Measurements from ENCODE around the gene PRKG1.
"Not testable (repeated sequence)": the region's sequence is repeated elsewhere in the genome, so short reads cannot be mapped to it uniquely, and the experiment has no call there.

Gene PRKG1

DNA sequence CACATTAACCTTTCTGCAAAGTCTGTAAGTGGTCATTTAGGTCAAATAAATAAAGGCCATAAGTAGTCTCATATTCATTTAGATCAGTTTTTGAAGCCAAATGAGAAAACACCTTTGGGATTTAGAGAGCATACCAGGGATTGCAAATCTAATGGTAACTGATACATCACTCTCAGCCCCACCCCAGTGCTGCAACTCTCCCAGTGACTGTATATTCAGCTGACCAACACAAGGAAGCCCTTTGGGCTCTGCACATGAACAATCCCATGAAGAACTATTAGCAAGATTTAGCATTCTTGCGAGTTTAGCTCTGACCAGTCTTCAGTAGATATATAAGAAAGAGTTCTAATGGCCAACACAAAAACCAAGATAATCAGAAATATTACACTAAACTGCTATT, 372.8 kb downstream of the PRKG1 start:
- DNase-seq: no peak

DNA sequence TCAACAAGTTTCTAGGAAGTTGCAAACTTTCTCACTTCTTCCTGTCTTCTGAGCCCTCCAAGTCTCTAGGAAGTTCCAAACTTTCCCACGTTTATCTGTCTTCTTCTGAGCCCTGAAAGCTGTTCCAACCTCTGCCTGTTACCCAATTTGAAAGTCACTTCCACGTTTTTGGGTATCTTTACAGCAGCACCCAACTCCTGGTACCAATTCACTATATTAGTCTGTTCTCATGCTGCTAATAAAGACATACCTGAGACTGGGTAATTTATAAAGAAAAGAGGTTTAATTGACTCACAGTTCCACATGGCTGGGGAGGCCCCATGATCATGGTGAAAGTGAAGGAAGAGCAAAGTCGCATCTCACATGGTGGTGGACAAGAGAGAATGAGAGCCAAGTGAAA, 381.5 kb downstream of the PRKG1 start:
- not testable (repeated sequence) for DNase-seq

DNA sequence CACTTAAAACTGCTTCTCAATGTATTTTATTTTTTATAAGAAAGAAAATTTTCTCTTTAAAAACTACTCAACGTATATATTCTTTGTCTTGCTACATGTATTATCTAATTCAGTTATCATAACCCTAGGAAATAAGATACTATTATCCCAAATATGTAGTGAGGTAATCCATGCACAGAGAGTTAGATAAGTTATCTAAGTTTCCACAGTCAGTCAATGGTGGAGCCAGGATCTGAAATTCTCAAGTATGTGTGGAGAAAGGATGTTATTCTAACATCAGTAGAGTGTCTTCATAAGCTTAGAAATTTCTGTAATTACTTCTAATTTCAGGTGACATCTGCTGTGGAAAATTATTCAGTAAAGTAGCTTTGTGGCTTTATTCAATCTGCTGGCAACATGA, 385.2 kb downstream of the PRKG1 start:
- no peak for DNase-seq

DNA sequence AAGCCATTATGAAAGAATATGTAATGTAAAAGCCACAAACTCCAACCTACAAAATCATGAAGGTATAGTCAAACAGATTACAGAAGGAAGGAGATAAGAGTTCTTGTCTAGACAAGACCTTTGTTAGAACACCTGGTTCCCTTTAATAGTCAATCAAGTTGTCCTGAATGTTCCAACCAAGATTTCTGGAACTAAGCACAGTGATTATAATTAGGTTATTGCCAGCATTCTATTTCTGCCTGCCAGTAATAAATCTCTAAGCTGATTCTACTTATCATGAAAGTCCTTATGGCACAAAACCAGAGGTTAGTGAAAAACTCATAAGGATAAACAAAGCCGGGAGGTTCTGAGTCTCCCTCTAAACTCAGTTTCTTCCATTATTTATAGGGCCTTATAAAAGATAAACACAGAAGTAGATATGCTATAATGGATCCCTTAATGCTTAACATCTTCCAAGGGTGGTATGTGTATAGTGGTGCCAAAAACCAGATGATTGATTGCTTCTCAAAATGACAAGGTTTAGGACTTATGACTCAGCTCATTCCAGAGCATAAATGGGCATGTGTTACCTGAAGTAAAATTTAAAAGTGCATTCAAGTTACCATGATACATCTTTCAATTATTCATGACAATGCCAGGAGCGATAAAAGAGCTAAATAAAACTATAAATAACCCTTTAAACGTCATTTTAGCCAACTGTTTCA, 387.9 kb downstream of the PRKG1 start:
- DNase-seq: no peak

DNA sequence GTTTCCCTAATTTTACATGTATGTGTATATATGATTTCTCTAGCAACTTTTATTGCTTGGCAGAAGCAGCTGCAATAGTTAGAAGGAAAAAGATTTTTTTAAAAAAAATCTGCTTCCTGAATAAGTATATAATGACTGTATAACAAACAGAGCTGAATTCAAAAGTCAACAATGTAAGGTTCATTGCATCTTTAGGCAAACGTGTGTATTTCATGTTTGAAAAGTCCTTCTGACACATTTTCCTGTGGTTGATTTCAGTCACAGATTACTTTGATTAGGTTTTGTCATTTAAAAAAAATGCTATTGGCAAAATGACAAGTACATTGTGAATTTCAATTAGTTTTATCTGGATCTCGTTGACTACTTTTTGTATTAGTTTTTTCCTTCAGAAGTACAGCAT, 394.1 kb downstream of the PRKG1 start:
- no peak for DNase-seq

DNA sequence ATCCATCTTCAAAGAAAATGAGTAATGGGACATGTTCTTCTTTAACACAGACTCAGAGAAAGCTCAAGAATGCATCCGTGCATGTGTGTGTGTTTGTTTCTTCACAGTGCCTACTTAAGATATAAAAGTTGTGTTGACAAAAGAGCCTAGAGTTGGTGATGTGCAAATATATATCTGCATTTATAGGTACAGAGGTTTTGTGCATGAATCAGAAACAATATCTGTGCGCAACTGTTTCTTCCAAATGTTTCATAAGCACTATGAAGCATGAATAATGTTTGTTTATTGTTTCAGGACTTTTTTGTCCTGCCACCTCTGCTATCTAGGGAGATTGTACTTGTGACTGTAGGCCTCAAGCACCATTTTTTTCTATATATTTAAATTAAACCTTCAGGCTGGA, 395.4 kb downstream of the PRKG1 start:
- DNase-seq: no peak

DNA sequence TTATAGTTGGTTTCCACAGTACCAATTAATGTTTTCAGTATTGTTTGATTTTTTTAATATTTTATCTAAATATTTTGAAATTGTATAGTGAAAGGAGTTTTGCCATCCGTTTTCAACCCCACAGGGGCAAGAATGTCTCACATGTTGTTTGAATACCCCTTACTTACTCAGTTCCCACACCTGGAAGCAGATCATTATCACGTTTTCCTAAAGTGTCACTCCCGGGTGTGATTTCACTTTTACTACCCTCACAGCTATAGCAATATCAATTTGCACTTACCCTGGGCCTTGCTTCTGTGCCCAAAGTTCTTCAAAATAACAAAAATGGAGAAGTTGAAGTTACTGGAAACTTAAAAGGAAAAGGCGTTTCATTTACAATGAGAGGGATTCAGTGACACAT, 397.0 kb downstream of the PRKG1 start:
- DNase-seq: no peak

DNA sequence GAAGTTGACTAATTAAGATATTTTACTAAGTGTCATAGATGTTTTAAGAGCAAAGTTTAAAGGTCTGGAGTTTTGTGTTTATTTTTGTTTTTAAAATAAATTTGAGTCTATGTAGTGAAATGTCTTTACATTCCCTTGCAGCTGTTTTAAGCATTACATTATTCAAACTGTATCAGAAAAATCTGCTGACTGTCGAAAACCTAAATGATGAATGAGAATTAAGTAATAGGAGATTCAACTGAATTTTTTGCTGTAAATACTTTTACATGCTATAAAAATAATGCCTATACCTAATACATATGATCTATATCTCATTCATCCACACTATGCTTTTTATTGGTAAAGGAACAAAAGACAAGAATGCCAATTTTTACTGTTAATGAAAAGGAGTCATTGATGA, 397.9 kb downstream of the PRKG1 start:
- no peak for DNase-seq

DNA sequence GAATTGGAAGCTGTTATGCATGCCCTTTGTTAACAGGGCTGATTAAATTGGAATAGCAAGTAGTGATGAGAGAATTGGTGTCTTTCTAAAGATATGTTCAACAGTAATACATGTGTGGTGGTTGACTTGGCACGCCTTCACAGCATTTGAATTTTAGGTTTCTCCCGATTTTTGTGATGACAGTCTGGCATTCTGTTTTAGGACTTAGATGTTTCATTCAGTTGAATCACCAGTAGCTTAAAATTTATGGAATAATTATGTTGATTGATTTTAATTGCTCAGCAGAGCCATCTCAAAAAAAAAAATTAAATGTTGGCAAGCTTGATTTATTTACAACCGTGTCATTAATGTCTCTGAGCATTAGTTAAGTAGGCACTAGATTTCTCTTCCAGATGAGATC, 405.4 kb downstream of the PRKG1 start:
- no peak for DNase-seq

DNA sequence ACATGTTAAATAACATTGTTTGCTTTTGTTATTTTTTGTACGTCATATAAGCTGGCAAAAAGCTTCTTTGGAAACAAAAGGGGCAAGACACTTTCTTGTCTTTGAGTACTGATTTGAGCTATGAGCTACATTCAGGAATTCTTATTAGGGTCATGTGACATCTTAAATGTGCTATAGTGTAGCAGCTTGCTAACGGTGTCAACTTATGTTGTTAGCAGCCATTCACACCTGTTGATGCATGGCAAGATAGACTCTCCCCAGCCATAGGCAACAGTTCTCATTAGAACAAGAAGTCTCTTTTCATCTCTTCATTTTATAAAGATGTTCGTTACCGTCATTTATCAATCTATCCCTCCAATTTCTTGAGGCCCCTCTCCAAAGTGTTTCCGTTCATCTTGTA, 411.4 kb downstream of the PRKG1 start:
- DNase-seq: no peak

DNA sequence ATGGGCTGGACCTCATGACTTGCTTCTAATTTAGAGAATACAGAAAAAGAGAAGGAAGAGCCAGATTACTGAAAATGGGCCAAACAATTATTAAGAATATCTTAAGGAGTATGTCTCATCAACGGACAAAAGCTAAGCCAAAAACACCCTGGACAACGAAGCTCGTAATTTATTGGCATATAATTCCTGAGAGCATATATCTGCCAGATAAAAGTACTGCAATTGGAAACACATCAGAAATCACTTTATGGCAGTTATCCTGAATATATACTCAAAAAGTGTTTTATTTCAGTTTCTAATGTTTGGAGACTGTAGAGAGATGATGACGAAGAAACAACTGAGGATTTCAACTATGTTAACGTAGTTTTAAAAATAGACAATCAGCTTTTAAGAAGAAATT, 413.3 kb downstream of the PRKG1 start:
- no peak for DNase-seq

DNA sequence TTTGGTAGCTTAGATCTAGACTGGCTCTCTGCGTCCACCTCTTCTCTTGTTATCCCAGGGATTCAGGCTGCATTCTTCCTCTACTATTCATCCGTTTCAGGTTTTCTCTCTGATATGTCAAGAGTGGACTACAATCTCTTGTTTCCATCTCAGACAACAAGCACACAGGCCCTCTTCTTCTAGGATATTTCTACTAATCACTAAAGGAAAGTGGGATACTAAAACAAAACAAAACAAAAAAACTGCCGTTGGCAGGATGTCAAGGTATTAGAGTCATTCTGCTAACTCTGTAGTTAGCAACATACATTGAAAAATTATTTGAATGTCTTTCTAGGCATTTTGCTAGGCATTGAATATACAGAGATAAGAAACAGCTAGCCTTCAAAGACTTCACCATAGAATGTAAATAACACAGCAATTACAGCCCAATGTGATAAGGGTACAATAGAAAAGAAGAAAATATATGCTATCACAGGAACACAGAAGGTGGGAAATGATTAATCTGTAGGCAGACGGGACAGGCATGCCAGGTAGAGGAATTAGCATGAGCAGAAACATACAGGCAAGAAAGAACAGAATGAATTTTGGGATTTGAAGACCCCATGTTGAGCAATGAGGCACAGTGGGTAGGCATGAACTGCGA, 414.6 kb downstream of the PRKG1 start:
- DNase-seq: no peak

DNA sequence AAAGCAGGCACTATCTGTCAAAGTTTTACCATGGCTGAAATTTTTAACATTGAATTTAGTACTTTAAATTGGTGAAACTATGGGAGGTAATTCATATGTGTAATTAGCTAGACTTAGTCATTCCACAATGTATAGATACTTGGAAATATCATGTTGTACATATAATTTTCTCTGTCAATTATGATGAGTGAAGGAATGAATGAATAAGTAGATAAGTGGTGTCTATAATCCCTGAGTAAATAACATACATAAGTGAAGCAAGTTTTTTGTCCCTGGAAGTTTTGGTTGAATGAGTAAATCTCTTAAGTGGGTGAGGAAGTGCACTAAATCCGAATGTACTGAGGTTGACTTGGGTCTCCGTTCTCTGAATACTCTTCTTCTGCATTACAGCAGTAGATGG, 424.1 kb downstream of the PRKG1 start:
- DNase-seq: no peak

DNA sequence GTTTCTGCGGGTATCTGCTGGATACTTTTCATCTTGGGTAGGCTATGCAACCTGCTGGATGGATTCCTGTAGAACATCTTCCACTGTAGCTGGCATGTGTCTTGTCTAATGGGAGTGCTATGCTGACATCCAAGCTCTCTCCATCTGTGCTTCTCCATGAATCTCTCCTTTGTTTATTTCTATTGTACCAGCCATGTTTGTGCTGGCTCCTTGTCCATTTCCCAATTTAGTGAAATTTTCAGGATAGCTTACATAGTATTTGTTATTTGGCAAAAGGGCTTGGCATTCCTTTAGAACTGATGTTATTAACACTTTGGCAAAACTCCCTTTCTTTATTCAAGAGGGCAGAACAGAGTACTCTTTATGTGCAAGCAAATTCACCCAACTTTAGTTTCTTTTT, 427.1 kb downstream of the PRKG1 start:
- no peak for DNase-seq

DNA sequence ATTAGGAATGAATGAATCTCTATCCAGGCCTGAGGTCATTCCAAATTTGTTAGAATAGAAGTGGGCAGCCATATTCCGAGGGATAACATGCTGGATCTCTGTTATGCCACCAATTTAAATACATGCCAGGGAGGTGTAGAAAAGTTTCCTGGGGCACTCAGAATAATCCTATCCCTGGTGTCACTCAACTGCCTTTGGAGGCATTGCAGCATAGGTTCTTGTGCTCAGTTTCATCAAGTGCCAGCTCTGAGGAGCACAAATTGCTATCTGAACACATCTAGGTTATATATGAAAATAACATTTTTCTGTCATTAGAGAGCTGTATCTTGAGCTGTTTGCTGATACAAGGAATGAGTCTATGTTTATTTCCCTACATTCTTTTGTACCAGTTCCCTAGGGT, 427.8 kb downstream of the PRKG1 start:
- DNase-seq: no peak

DNA sequence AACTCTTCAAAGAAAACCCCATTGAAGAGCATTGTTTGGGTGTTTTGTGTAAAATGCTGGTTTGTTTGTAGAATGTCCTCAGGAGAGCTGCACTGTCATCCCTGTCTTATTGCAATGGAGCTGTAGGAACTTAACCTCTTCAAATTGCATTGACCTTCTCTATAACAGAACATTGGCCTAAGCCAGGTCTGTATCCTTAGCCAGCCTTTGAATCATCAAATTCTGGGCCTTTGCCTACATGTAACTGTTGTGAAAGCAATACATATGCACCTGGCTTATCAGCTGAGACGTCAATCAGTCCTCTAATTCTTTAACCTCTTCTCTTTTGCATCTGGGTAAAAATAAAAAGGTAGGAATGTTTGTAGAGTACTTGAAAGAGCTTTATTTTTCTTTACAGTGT, 429.1 kb downstream of the PRKG1 start:
- no peak for DNase-seq

DNA sequence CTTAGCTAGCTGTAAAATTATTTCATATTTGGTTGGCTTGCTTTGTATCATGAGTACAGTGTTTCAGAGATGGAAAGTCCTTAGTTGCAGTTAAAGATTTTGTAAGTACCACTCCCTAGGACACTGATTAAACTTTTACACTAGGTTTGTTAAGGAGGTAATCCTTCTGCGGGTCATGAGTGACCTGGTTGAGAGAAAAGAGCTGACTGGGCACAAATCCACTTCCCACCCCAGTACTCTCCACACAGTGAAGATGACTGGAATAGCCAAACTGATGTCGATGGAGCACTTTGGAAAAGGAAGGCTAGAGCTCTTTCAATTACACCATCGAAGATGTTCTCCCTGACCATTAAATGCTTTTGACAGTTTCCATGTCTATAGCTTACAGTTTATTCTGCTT, 433.2 kb downstream of the PRKG1 start:
- DNase-seq: no peak

DNA sequence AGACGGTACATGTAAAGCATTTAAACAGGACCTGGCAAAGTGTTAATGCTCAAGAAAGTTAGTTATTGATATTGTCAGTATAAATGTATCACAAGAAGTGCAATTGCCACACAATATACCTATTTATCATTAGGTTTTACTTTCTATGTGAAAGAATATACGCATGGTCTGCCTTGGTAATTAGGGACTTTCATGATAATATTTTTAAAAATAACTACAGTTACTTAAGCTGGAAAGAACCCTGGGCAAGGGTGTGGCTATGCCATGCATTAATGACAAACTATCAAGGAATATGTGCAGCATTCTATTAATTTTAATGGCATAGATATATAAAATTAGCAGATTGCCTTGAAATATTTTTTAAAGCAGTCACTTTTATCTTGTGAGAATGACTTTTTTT, 433.9 kb downstream of the PRKG1 start:
- DNase-seq: no peak

DNA sequence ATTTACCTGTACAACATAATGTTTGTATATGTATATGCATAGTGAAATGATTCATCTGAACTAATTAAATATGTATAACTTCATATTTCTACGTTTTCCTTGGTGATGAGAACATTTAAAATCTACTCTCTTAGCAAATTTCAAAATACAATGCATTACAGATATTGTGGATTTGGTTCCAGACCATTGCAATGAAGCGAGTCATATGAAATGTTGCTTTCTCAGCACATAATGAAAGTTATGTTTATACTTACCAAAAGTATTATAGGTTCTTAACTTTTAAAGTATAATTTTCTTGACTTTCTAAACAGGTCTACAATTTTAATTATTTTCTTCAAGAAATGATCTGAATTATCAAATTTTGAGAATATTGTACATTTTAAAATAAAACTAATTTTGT, 435.9 kb downstream of the PRKG1 start:
- no peak for DNase-seq

DNA sequence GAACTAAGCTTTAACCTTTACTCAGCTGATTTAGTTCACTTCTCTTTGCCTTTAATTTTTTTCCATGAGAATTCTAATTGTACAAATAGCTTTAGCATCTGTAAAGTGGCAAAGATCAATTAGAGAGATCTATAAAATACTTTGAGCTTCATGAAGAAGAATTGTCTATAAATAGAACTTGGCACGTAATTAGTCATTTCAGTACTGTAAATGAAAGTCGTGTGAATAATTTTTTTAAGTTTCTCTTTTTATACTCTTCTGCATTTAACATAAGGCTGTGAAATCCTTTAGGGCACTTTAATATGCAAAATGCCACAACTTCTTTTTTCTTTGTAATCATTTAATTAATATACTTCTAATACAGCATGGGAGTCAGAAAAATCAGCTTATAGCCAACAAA, 447.3 kb downstream of the PRKG1 start:
- no peak for DNase-seq

DNA sequence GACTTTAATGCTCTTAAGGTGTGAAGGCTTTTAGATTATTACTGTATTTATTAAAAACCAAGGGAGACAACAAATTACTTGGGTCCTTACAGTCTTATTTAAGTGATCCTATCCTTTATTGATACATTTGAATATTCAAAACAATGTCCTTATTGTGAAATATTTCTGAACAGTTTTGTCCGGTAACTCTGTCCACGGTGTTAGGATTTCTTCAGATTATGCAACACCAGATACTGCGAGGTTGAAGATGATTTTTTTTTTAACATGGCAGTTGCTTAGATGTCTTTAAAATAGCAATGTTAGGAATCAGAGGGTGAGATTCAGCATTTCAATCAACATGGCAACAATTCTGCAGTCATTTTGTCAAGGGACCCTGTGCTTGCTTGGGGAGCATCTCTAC, 448.6 kb downstream of the PRKG1 start:
- DNase-seq: no peak

DNA sequence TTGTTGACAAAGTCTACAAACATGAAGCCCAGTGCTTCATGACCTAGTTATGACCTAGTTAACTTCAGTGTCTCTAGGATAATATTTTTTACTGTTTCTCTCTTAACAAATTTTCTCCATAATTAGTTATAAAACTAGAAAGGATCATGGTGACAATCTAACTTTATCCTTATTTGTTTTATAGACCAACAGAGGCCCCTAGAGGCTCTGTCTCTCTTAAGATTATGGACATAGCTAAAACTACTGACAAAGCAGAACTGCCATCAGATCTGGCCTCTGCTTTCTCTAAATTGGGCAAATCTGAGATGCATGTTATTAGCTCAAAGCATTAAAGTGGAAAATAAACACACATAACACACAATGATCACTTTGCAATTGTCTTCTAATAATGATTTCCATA, 449.2 kb downstream of the PRKG1 start:
- DNase-seq: no peak

DNA sequence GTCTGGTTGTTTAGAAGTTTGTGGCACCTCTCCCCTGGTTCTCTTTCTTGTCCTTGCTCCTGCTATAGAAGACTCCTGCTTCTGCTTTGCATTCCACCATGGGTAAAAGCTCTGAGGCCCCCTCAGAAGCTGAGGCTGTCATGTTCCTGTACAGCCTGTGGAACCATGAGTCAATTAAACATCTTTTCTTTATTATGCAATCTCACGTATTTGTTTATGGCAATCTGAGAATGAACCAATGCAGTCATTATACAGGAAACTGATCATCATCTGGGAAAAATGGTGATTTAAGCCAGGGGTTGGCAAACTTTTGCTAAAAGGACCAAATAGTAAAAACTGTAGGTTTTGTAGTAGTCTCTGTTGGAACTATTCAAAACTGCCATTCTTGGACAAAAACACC, 449.8 kb downstream of the PRKG1 start:
- no peak for DNase-seq

DNA sequence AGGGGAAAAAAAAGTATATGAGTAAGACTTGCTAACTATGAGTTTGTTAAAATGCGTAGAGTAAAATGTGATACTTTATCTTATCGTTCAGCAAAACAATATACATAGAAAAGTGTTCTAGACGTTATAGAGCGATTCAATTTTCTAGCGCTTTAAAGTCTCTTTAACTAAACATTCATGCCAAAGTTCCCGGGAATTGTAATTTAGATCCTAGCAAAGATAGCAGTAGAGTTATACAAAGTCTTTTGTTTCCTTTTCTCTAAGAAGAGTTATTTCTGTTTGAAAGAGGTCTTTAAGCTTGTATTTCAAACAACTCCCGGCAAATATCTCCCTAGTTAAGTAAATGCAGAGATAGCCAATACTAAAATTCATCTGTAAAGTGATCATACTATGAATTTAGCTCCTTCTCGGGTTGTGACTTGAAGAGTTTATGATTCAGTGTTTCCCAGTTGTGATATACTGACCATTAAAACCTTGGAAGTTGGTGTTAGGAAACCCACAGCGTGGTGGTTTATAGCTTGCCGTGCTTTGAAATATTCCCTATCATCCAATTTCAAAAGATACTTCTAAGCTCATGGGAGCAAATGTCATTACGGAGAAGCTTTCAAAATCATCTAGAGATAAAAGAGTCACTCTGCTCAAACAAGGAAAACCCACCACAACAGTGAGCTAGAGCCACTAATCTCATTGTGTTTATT, 453.4 kb downstream of the PRKG1 start:
- no peak for DNase-seq

DNA sequence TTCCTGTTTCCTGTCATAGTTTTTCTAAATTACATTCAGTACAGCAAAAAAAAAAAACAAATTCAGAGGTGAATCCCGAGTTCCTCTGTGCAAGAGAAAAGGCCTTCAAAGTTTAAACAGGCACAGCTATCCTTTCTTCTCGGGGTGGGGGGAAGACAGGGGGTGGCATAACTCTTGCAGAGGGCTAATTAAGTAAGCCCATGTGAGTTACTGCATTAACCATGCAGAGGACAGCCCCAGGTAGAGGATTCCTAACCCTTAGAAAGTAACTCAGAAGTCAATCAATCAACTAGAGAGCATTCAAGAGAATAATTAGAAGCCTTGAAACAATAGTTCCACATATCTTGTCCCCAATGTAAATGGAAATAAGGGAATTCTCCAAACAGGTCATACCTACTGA, 454.2 kb downstream of the PRKG1 start:
- DNase-seq: no peak

All from hematopoietic multipotent progenitor cell treated with erythropoietin and hydrocortisone succinate and interleukin-3 and kit ligand, for 4 days (in vitro differentiated cells).